Left ventricle myocardium inferior (tissue), 1 donor: ENCODE data around the gene GPR37. TPM values are rescaled to one million over a fixed set of nuclear protein-coding genes. Genes with fewer than 3 reads are reported as not detected.

Source experiments
- DNase-seq: peaks from one replicate; pipeline ENCODE4 v3.0.0-alpha.2; 2020
- H3K27ac ChIP-seq: fragments of 200-600 bp; replicated peaks from 2 replicates; pipeline ENCODE4 v1.8.0; 2021
- H3K27me3 ChIP-seq: fragments of 200-600 bp; 2 replicates; pipeline ENCODE4 v1.8.0; 2021; ENCODE audit warnings: low read depth
- H3K36me3 ChIP-seq: fragments of 200-600 bp; 2 replicates; pipeline ENCODE4 v1.8.0; 2021
- H3K4me1 ChIP-seq: fragments of 200-600 bp; 2 replicates; pipeline ENCODE4 v1.8.0; 2021
- H3K4me3 ChIP-seq: fragments of 200-600 bp; 2 replicates; pipeline ENCODE4 v1.8.0; 2021; ENCODE audit warnings: mild to moderate bottlenecking, moderate library complexity
- H3K9me3 ChIP-seq: fragments of 200-600 bp; replicated peaks from 2 replicates; pipeline ENCODE4 v1.8.0; 2021
- intact Hi-C: fragments of 100-400 bp; cut with micrococcal nuclease; formaldehyde crosslinking; loops from one replicate; pipeline ENCODE4 v1.11.0; 2022
- total RNA-seq: library from RNA; stranded (reverse); fragmentation: NEBNext Ultra II Directional; extraction: Animal tissue kit (Norgen Biotek cat#: 25700); gene quantifications from one replicate; pipeline ENCODE4 v1.2.1, GENCODE V29; 2021
- TF ChIP-seq, protein P1 (sequence below): fragments of 200-600 bp; IDR thresholded peaks from 2 replicates; pipeline ENCODE4 v1.8.0; 2021; ENCODE audit warnings: antibody characterized with exemption, mild to moderate bottlenecking, borderline replicate concordance
- donor health status: DM: no; HTN: yes; CAD: no; lungs with severe emphysema.

Gene GPR37
- total RNA-seq, 1 donor from 2014 or later: not detected

- no peaks in the 10 kb centered on the region for H3K4me1 ChIP-seq
These were observed 45.4 kb downstream of the GPR37 start for GRCh38 chr7:124720195-124720594.

GRCh38 chr7:124718032-124718766, 47.4 kb downstream of the GPR37 start:
- H3K36me3 ChIP-seq: no peaks in the 10 kb centered on the region
- H3K9me3 ChIP-seq: peaks cover 7% of the 10 kb centered on the region
- no peak for DNase-seq
- no peak overlapping the region for H3K4me3 ChIP-seq
- intact Hi-C loops: no loop called here
- H3K4me1 ChIP-seq: no peaks in the 10 kb centered on the region
- TF ChIP-seq, protein P1, sequence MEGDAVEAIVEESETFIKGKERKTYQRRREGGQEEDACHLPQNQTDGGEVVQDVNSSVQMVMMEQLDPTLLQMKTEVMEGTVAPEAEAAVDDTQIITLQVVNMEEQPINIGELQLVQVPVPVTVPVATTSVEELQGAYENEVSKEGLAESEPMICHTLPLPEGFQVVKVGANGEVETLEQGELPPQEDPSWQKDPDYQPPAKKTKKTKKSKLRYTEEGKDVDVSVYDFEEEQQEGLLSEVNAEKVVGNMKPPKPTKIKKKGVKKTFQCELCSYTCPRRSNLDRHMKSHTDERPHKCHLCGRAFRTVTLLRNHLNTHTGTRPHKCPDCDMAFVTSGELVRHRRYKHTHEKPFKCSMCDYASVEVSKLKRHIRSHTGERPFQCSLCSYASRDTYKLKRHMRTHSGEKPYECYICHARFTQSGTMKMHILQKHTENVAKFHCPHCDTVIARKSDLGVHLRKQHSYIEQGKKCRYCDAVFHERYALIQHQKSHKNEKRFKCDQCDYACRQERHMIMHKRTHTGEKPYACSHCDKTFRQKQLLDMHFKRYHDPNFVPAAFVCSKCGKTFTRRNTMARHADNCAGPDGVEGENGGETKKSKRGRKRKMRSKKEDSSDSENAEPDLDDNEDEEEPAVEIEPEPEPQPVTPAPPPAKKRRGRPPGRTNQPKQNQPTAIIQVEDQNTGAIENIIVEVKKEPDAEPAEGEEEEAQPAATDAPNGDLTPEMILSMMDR: no peak
- no peak overlapping the region for H3K27ac ChIP-seq
- no peaks in the 10 kb centered on the region for H3K27me3 ChIP-seq

More at GRCh38 chr7:124720195-124720594, 45.4 kb downstream of the GPR37 start:
- Histone ChIP-seq H3K27ac (no peak overlapping the region), H3K36me3 (no peaks in the 10 kb centered on the region), H3K4me3 (no peak overlapping the region), H3K9me3 (peaks cover 7% of the 10 kb centered on the region), H3K27me3 (no peaks in the 10 kb centered on the region)
- no peak for DNase-seq
- TF ChIP-seq, protein P1: no peak
- intact Hi-C loops: no loop called here

DNA sequence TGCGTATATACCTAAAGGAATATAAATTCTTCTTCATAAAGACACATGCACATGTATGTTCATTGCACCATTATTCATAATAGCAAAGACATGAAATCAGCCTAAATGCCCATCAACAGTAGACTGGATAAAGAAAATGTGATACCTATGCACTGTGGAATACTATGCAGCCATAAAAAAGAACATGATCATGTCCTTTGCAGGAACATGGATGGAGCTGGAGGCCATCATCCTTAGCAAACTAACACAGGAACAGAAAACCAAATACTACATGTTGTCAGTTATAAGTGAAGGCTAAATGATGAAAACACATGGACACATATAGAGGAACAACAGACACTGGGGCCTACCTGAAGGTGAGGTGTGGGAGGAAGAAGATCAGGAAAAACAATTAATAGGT, 48.7 kb downstream of the GPR37 start:
- Histone ChIP-seq H3K9me3 (peaks cover 7% of the 10 kb centered on the region), H3K27me3 (no peaks in the 10 kb centered on the region), H3K4me3 (no peak overlapping the region), H3K27ac (no peak overlapping the region), H3K36me3 (no peaks in the 10 kb centered on the region), H3K4me1 (no peaks in the 10 kb centered on the region)
- intact Hi-C loops: no loop called here
- DNase-seq: no peak
- TF ChIP-seq, protein P1: no peak

DNA sequence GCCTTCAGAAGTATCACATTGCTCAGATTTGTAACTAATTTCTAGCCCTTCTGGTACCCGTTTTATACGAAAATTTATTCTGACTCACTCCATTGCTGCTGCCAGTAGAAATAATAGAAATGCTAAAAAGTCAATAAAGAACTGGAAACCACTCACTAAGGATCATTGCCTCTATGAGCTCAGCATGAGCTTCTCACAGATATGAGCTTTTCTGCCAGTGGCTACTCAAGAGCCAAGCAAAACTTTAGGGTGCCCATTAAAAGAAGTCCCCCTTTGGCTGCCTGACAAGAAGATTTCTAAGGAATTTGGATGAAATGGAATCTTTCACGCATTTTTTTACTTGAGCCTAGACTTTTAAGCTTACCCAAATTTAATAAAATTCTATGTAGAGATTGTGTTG, 52.5 kb downstream of the GPR37 start:
- H3K27ac ChIP-seq: no peak overlapping the region
- H3K36me3 ChIP-seq: no peaks in the 10 kb centered on the region
- no peak overlapping the region for H3K4me3 ChIP-seq
- intact Hi-C loops: no loop called here
- no peaks in the 10 kb centered on the region for H3K4me1 ChIP-seq
- H3K9me3 ChIP-seq: peaks cover 19% of the 10 kb centered on the region
- TF ChIP-seq, protein P1: no peak
- no peak for DNase-seq
- no peaks in the 10 kb centered on the region for H3K27me3 ChIP-seq

GRCh38 chr7:124712017-124712416, 53.6 kb downstream of the GPR37 start:
- Histone ChIP-seq H3K27ac (no peak overlapping the region), H3K4me3 (no peak overlapping the region), H3K9me3 (peaks cover 28% of the 10 kb centered on the region), H3K4me1 (no peaks in the 10 kb centered on the region), H3K27me3 (no peaks in the 10 kb centered on the region), H3K36me3 (no peaks in the 10 kb centered on the region)
- TF ChIP-seq, protein P1: no peak
- intact Hi-C loops: no loop called here
- no peak for DNase-seq
